ENCODE measurements around the gene COL4A4.

Gene COL4A4

DNA sequence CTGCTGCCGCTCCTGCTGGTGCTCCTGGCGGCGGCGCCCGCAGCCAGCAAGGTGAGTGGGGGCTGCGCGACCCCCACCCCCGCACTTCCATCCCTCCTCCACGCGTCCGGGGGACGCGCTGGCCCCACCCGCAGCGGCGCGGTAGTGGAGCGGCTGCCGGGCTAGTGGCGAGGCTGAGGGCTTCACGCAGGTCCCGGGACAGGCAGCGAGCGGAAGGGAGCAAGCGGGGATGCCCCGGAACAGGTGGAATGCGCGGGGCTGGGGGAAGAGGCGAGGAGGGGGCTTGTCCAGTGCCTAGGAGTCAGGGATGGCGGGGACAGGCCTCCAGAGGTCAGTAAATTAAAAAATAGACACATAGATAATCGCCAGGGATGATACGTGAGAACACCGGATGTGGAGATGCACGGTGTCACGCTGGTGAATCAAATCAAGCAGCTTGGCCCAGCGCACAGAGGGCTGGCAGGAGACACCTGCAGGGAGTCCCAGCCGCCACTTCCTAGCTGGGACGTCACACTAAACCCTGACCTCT lies 822 bp upstream of the COL4A4 start:
- Histone ChIP-seq H3K36me3 (ENCODE audit: control insufficient read depth in 5 of 5, insufficient read depth in 5 of 5, low read length in 5 of 5) (no peaks in the 10 kb centered on the region), H3K9me3 (ENCODE audit: control insufficient read depth in 5 of 5, low read length in 5 of 5) (peaks cover 3 to 10% (median 7%) of the 10 kb centered on the region in 5 donors), H3K27ac (ENCODE audit: low read depth, low read length) (no peak overlapping the region), H3K4me1 (ENCODE audit: control insufficient read depth in 5 of 5, insufficient read depth in 5 of 5, low read length in 5 of 5) (peaks cover 0 to 24% (median 19%) of the 10 kb centered on the region in 5 donors), H3K27me3 (ENCODE audit: control insufficient read depth in 5 of 5, insufficient read depth in 4 of 5, low read length in 5 of 5) (peaks cover 11 to 22% (median 17%) of the 10 kb centered on the region in 5 donors), H3K4me3 (ENCODE audit: low read depth in 1 of 5, low read length in 5 of 5) (peak overlapping the region in 3 of 5 donors; percentile 44 to 65 (median 61)), H3K9ac (ENCODE audit: low read length in 5 of 5) (no peak overlapping the region)

DNA sequence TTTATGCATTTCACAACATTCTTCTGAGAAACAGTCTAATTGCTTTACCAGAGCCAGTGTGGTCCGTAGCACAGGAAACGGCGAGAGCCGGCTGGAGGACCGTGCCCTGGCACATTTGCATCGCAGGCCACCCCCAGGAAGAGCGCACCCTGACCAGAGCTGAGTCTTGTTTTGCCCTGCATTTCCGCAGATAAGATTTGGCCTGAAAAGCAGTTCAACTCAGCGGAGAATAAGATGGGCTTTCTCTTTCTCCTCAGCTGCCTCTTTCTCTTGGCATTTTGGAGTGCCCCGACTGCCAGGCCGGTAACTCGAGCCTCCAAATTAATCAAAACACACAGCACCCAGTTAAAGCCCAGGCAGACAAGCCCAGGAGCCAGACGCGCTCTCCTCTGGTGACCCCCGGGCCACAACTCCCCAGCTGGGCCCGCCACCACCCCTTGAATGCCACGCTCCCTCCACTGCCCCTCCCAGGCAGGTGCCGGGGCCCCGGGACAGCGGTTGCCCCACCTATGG lies 464 bp downstream of the COL4A4 start:
- H3K27me3 ChIP-seq (ENCODE audit: control insufficient read depth in 5 of 5, insufficient read depth in 4 of 5, low read length in 5 of 5) = peaks cover 11 to 22% (median 17%) of the 10 kb centered on the region in 5 donors

DNA sequence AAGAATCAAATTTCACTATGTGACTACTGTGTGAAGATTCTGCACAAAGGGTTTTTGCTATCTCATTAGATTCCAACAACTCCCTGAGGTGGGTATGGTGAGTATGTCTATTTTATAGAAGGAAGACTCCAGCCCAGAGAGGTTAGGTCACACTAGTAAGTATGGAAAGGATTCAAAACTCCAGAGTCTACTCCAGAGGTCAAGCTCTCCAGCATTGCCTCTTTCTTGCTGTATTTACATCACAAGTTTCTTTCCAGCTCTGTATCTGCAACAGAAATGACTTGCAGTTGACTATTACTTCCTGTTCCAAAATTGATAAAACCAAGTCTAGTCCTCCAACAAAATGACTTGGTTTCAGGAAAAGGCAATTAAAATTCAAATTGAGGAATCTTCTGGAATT lies 2.1 kb downstream of the COL4A4 start:
- H3K9me3 ChIP-seq (ENCODE audit: control insufficient read depth in 5 of 5, low read length in 5 of 5) = peaks cover 0 to 3% (median 2%) of the 10 kb centered on the region in 5 donors
- H3K9ac ChIP-seq (ENCODE audit: low read length in 5 of 5) = no peak overlapping the region
- H3K4me3 ChIP-seq (ENCODE audit: low read depth in 1 of 5, low read length in 5 of 5) = no peak overlapping the region
- H3K36me3 ChIP-seq (ENCODE audit: control insufficient read depth in 5 of 5, insufficient read depth in 5 of 5, low read length in 5 of 5) = no peaks in the 10 kb centered on the region
- peaks cover 11 to 22% (median 17%) of the 10 kb centered on the region in 5 donors for H3K27me3 ChIP-seq (ENCODE audit: control insufficient read depth in 5 of 5, insufficient read depth in 4 of 5, low read length in 5 of 5)
- H3K27ac ChIP-seq (ENCODE audit: low read depth, low read length) = no peak overlapping the region
- H3K4me1 ChIP-seq (ENCODE audit: control insufficient read depth in 5 of 5, insufficient read depth in 5 of 5, low read length in 5 of 5) = peaks cover 0 to 24% (median 19%) of the 10 kb centered on the region in 5 donors

More for the DNA sequence above, 464 bp downstream of the COL4A4 start:
- no peak overlapping the region for H3K27ac ChIP-seq (ENCODE audit: low read depth, low read length)
- no peaks in the 10 kb centered on the region for H3K36me3 ChIP-seq (ENCODE audit: control insufficient read depth in 5 of 5, insufficient read depth in 5 of 5, low read length in 5 of 5)
- peaks cover 3 to 10% (median 7%) of the 10 kb centered on the region in 5 donors for H3K9me3 ChIP-seq (ENCODE audit: control insufficient read depth in 5 of 5, low read length in 5 of 5)
- H3K4me1 ChIP-seq (ENCODE audit: control insufficient read depth in 5 of 5, insufficient read depth in 5 of 5, low read length in 5 of 5) = peaks cover 0 to 24% (median 19%) of the 10 kb centered on the region in 5 donors
- H3K4me3 ChIP-seq (ENCODE audit: low read depth in 1 of 5, low read length in 5 of 5) = peak overlapping the region in 4 of 5 donors; percentile 44 to 65 (median 54)
- no peak overlapping the region for H3K9ac ChIP-seq (ENCODE audit: low read length in 5 of 5)

DNA sequence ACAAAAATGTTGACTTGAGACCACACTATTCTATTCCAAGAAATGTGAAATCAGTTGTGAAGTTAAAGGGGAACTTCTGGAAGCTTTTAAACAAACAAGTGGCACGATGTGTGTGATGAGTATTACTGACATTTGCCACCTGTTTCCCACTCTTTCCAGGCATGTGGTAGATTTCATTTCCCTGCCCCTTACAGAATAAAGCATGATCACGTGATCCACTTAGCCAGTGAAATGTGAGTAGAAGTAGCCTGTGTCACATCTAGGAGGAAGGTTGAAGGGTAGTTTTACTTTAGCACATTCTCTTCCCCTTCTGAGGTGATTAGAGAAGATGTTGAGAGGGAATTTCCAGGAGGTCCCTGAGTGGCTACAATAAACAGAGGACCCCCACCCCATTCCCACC lies 3.8 kb downstream of the COL4A4 start:
- H3K27ac ChIP-seq (ENCODE audit: low read depth, low read length) = no peak overlapping the region
- no peaks in the 10 kb centered on the region for H3K36me3 ChIP-seq (ENCODE audit: control insufficient read depth in 5 of 5, insufficient read depth in 5 of 5, low read length in 5 of 5)
- peaks cover 0 to 24% (median 19%) of the 10 kb centered on the region in 5 donors for H3K4me1 ChIP-seq (ENCODE audit: control insufficient read depth in 5 of 5, insufficient read depth in 5 of 5, low read length in 5 of 5)
- H3K9ac ChIP-seq (ENCODE audit: low read length in 5 of 5) = no peak overlapping the region
- no peaks in the 10 kb centered on the region for H3K9me3 ChIP-seq (ENCODE audit: control insufficient read depth in 5 of 5, low read length in 5 of 5)
- H3K27me3 ChIP-seq (ENCODE audit: control insufficient read depth in 5 of 5, insufficient read depth in 4 of 5, low read length in 5 of 5) = peaks cover 11 to 22% (median 16%) of the 10 kb centered on the region in 5 donors
- H3K4me3 ChIP-seq (ENCODE audit: low read depth in 1 of 5, low read length in 5 of 5) = no peak overlapping the region

DNA sequence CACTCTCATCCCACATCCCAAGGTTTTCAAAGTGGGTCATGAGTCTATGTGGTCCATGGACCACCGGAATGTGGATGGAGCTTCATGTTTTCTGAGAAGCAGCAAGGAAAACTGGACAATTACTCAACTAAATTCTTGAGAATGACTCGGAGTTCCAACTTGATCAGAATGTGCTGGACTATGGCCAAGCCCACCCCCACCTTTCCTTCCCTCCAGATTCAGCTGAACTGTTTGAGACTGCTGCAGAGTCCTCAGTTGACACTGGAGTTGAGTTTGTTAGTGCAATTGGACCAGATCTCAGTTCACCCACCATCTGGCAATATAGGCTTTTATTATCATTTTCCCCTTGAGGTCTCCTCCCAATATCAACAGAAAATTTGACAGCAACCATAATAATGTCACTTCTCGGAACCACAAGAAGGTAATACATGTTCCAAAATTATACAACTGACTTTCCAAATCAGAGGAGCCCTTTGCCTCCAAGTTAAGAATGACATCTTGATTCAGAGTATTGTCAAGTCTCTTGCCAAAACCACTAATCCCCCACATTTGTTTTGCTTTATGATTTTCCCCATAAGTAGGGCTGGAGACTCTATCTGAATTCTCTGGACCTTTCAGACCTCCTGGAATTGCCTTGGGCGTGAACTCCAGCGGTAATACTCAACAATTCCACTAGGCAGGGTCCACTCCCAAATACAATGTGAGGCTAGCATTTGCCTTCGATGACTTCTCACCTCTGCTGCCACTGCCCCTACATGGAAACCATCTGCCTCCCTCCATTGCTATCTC lies 8.8 kb downstream of the COL4A4 start:
- Histone ChIP-seq H3K36me3 (ENCODE audit: control insufficient read depth in 5 of 5, insufficient read depth in 5 of 5, low read length in 5 of 5) (no peaks in the 10 kb centered on the region), H3K4me1 (ENCODE audit: control insufficient read depth in 5 of 5, insufficient read depth in 5 of 5, low read length in 5 of 5) (peaks cover 2 to 15% (median 5%) of the 10 kb centered on the region in 5 donors), H3K4me3 (ENCODE audit: low read depth in 1 of 5, low read length in 5 of 5) (no peak overlapping the region), H3K27ac (ENCODE audit: low read depth, low read length) (no peak overlapping the region), H3K9me3 (ENCODE audit: control insufficient read depth in 5 of 5, low read length in 5 of 5) (no peaks in the 10 kb centered on the region), H3K27me3 (ENCODE audit: control insufficient read depth in 5 of 5, insufficient read depth in 4 of 5, low read length in 5 of 5) (no peaks in the 10 kb centered on the region), H3K9ac (ENCODE audit: low read length in 5 of 5) (no peak overlapping the region)

DNA sequence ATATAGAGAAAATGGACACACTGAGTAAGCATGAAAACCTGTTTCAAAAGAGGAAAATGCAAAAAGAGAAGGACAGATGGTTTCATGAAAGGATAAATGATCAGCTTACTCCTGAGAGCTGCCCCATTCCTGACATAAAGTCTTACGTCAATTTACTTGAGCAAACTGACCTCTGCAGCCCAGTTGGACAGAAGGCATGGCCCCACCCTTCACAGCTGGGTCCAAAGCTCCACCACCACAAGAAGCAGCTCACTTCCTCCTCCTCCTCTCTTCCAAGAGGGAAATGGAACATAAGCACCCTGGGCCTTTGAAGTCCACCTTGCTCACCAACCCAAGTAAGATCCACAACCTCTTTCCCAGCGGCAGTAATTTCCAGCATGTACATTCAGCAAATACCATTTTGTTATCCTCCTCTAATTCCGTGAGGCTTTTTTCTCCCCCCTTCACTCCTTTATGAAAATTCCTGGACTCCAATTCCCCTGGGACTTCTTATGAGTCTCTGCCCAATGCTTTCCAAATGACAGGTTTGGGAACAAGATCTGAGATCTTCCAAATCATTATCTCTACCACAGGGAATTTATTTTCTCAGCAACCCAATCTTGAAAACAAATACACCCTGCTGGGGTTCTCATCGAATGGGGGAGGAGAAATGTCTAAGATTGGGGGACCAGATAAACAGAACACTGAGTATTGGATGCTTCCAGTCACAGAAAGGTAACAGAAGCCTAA lies 10.1 kb downstream of the COL4A4 start:
- peaks cover 2 to 15% (median 5%) of the 10 kb centered on the region in 5 donors for H3K4me1 ChIP-seq (ENCODE audit: control insufficient read depth in 5 of 5, insufficient read depth in 5 of 5, low read length in 5 of 5)
- no peaks in the 10 kb centered on the region for H3K27me3 ChIP-seq (ENCODE audit: control insufficient read depth in 5 of 5, insufficient read depth in 4 of 5, low read length in 5 of 5)
- no peak overlapping the region for H3K27ac ChIP-seq (ENCODE audit: low read depth, low read length)
- no peak overlapping the region for H3K4me3 ChIP-seq (ENCODE audit: low read depth in 1 of 5, low read length in 5 of 5)
- H3K9me3 ChIP-seq (ENCODE audit: control insufficient read depth in 5 of 5, low read length in 5 of 5) = no peaks in the 10 kb centered on the region
- no peak overlapping the region for H3K9ac ChIP-seq (ENCODE audit: low read length in 5 of 5)
- H3K36me3 ChIP-seq (ENCODE audit: control insufficient read depth in 5 of 5, insufficient read depth in 5 of 5, low read length in 5 of 5) = no peaks in the 10 kb centered on the region

DNA sequence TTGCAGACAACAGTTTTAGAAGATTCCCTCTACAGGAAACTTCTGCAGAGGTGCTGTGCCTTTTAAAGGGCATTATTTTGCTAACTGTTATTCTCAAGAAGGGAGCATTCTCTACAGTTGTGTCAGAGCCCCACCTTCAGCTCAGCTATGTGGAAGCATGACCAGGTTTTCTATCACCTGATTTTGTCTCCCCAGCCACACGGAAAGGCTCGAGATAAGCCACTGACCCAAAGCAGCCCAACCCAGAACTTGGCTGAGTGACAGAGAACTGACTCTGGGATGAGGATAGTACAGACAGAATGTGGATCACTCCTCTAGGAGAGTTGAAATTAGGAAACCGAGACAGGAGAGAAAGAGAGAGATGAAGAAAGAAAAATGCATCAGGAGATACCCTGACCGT lies 10.7 kb downstream of the COL4A4 start:
- Histone ChIP-seq H3K9me3 (ENCODE audit: control insufficient read depth in 5 of 5, low read length in 5 of 5) (no peaks in the 10 kb centered on the region), H3K4me3 (ENCODE audit: low read depth in 1 of 5, low read length in 5 of 5) (no peak overlapping the region), H3K27ac (ENCODE audit: low read depth, low read length) (no peak overlapping the region), H3K27me3 (ENCODE audit: control insufficient read depth in 5 of 5, insufficient read depth in 4 of 5, low read length in 5 of 5) (no peaks in the 10 kb centered on the region), H3K9ac (ENCODE audit: low read length in 5 of 5) (no peak overlapping the region), H3K36me3 (ENCODE audit: control insufficient read depth in 5 of 5, insufficient read depth in 5 of 5, low read length in 5 of 5) (no peaks in the 10 kb centered on the region), H3K4me1 (ENCODE audit: control insufficient read depth in 5 of 5, insufficient read depth in 5 of 5, low read length in 5 of 5) (peaks cover 2 to 15% (median 5%) of the 10 kb centered on the region in 5 donors)

DNA sequence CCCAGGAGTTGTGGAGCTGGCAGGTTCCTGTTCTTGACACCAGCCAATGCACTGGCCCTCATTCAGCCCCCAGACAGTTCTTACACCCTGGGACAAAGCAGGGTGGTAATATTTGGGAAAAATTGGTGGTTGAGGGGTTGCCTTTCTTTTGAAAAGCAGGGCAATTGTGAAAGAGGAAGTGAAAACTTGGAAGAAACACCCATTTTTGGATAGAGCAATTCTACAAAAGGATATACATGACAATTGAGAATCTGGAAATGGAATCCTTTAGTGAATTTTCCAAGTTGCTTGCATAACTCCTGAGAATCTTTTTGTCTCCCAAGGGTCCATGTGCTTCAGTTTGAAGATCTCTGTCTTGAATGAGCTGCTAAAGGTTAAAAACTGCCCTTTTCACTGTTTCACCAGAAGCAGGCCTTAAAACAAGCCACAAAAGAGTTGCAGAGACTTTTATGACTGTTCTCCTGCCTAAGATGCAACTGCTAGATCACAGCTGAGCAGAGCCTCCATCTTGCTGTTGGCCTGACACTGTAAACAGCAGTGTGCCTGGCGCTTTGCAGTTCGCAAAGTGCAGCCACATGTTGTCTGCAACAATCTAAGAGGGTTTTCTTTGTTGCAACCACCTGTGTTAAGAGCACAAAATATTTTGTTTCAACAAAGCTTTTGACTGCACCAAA lies 11.8 kb downstream of the COL4A4 start:
- no peak overlapping the region for H3K4me3 ChIP-seq (ENCODE audit: low read depth in 1 of 5, low read length in 5 of 5)
- H3K4me1 ChIP-seq (ENCODE audit: control insufficient read depth in 5 of 5, insufficient read depth in 5 of 5, low read length in 5 of 5) = peaks cover 2 to 15% (median 5%) of the 10 kb centered on the region in 5 donors
- H3K27ac ChIP-seq (ENCODE audit: low read depth, low read length) = no peak overlapping the region
- no peak overlapping the region for H3K9ac ChIP-seq (ENCODE audit: low read length in 5 of 5)
- peaks cover 0 to 4% (median 0%) of the 10 kb centered on the region in 5 donors for H3K9me3 ChIP-seq (ENCODE audit: control insufficient read depth in 5 of 5, low read length in 5 of 5)
- no peaks in the 10 kb centered on the region for H3K36me3 ChIP-seq (ENCODE audit: control insufficient read depth in 5 of 5, insufficient read depth in 5 of 5, low read length in 5 of 5)
- no peaks in the 10 kb centered on the region for H3K27me3 ChIP-seq (ENCODE audit: control insufficient read depth in 5 of 5, insufficient read depth in 4 of 5, low read length in 5 of 5)

DNA sequence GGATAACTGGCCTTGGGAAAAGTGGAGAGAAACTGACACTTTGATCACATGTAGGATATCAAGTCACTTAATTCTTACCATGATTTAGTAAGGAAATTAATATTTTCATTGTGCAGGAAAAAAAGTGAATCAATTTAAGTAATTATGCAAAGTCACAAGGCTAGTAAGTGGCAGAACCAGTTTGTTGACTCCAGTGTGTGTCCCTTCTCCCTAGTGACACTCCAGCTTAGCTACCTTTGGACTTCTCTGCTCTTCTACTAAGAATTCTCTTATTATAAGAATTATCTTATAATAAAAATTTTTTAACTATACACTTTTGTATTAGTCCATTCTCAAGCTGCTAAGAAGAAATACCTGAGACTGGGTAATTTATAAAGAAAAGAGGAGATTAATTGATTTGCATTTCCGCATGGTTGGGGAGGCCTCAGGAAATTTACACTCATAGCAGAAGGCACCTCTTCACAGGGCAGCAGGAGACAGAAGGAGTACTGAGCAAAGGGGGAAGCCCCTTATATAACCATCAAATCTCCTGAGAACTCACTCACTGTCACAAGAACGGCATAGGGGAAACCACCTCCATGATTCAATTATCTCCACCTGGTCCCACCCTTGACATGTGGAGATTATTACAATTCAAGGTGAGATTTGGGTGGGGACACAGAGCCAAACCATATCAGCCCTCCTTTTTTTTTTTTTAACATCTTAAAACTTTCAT lies 13.6 kb downstream of the COL4A4 start:
- Histone ChIP-seq H3K27ac (ENCODE audit: low read depth, low read length) (no peak overlapping the region), H3K4me3 (ENCODE audit: low read depth in 1 of 5, low read length in 5 of 5) (no peak overlapping the region), H3K4me1 (ENCODE audit: control insufficient read depth in 5 of 5, insufficient read depth in 5 of 5, low read length in 5 of 5) (peaks cover 2 to 15% (median 5%) of the 10 kb centered on the region in 5 donors), H3K9ac (ENCODE audit: low read length in 5 of 5) (no peak overlapping the region), H3K36me3 (ENCODE audit: control insufficient read depth in 5 of 5, insufficient read depth in 5 of 5, low read length in 5 of 5) (no peaks in the 10 kb centered on the region), H3K9me3 (ENCODE audit: control insufficient read depth in 5 of 5, low read length in 5 of 5) (peaks cover 0 to 5% (median 4%) of the 10 kb centered on the region in 5 donors), H3K27me3 (ENCODE audit: control insufficient read depth in 5 of 5, insufficient read depth in 4 of 5, low read length in 5 of 5) (no peaks in the 10 kb centered on the region)

Data from subcutaneous abdominal adipose tissue (tissue), 5 donors.